Measurements from ENCODE around the gene TIAM2.

Gene TIAM2

GRCh38 chr6:155245193-155245592 lies 250.1 kb downstream of the TIAM2 start:
- DNase-seq: no peak

DNA sequence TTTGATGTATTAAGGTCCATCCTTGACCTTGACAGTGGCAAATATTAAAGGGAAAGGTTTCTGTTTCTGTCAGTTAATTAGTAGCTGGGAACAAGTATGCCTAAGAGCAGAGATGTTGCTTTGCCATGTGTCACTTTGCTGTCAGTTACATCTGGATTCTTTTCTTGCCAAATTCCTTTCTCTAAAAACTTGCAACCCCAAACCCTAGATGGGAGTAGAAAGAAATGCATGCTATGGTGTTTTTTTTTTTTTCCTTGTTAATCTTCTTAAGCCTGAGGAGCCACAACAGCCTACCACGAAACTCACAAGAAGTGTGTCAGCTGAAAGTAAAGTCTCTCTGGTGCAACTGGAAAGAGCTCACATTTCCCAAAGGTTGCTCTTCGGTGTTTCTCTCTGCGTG lies 250.7 kb downstream of the TIAM2 start:
- DNase-seq: no peak

DNA sequence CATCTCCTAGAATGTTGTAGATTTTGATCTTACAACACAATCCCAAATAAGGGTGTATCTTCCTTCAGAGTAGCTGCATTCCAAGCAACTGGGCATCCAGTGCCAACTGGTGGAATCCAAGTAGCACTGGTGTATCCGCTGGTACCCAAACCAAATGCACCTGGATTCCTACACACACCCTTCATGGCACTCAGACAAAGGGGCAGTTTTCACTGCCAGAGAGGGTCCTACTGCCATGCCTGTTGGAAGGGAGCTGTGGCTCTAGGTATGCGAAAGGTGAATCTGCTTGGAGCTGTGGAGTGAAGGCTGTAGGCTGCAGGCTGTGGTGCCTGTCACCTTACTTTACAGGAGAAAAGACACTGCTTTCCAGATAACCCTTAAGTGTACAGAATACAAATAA lies 251.7 kb downstream of the TIAM2 start:
- DNase-seq: no peak

GRCh38 chr6:155247618-155248007 lies 252.5 kb downstream of the TIAM2 start:
- DNase-seq: no peak

DNA sequence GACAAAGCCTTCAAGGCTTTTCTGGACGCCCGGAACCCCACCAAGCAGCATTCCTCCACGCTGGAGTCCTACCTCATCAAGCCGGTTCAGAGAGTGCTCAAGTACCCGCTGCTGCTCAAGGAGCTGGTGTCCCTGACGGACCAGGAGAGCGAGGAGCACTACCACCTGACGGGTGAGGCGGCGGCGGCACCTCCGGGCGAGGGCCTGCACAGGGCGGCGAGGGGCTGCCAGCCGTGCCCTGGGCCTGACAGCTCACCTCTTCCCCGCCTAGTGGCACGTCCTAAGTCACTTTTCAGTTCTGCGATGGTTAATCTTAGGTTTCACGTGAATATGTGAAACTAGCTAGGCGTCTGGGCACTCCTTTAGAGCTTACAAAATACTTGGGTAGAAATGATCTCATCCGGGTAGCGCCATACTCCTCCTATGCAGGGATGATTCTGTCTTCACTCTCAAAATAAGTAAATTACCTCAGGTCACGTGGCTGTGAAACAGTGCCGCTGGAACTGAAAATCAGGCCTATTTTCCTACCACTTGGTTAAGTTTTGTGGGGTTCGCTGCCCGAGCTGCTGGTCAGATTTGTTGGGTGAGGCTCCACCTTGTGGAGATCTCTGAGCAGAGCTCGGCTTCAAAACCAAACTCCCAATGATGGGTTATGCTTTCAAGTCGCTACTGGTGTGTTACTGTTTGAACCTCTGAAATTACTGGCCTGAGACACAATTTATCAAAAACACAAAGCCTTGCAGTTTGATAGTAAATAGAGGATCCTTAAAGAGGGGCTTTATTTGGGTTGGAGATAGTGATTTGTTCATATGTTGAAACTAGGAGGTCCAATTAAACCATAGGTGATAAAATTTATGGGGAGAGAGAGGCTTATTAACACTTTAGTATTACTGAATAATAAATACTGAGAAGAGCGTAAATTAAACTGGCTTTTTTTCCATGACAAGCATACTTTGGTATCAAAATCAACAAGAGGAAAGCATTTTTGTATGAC lies 253.2 kb downstream of the TIAM2 start:
- DNase-seq: no peak

GRCh38 chr6:155250701-155251381 lies 255.7 kb downstream of the TIAM2 start:
- DNase-seq: no peak

DNA sequence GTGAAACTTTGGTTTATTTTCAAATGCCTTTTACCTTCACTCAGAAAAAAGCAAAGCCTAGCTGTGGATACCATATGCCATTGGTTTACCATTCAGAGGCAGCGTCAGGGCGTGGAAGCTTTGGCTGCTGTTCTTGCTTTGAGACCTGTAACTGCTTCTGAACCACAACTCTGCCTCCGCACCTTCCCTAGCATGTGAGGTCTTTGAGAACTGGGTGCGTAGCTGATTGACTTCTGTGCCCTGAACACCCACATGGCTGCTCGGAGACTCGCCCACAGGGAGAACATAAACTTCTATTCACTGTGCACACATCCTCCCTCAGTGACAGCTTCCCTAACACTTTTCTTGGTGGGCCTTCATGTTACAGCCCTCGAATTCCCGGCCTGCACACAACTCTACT lies 257.5 kb downstream of the TIAM2 start:
- no peak for DNase-seq

GRCh38 chr6:155253337-155253736 lies 258.2 kb downstream of the TIAM2 start:
- DNase-seq: no peak

DNA sequence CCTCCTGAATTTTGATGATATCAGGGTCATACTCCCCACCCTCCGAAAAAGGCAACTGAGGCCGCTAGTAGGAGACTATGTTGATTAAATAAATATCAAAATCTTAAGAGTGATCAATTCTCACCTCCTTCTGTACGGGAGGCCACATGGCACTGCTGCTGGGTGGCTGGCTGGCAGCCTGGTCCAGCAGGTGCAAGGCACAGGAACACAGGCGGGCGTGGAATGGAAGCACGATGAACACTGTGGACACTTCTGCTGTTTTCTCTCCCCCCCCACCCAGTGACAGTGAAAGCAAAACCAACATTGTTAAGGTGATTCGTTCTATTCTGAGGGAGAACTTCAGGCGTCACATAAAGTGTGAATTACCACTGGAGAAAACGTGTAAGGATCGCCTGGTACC lies 259.0 kb downstream of the TIAM2 start:
- no peak for DNase-seq

GRCh38 chr6:155256122-155256795 lies 261.1 kb downstream of the TIAM2 start:
- DNase-seq: no peak

DNA sequence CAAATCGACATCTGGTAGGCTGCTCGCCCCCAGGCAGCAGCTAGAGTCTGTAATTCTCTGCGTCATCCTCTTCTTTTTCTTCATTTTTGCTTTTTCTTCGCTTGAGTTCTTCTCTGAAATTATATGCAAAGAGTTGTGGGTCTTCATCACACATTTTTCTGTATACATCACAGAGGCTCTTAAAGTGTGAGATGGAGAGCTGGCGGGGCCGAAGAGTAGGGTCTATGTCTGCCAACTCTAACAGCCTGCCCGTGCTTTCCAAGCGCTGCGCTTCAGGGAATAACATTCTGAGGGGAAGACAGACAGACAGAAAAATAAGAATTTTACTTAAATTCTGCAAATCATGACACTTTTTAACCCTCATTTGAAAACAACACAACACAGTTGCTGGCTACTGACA lies 262.7 kb downstream of the TIAM2 start:
- no peak for DNase-seq

- no peak for DNase-seq
Measured at GRCh38 chr6:155259204-155259603, 264.1 kb downstream of the TIAM2 start.

DNA sequence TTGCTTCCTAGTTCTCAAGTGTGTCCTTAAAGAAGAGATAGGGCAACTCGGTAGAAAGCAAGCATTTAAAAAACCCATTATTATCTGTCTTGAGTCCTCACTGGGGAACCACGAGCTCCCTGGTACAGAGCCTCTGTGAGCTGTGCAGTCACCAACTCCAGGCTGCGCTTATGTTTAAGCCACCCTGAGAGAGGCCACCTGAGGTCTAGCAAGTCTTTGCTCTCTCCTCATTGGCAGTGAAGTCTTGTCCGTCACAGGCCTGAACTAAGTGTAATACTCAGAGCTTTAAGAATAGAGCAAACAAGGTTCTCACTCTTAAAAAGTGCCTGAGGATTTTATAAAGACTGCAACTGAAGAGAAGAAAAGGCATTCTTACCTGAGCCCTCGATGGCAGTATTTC lies 264.8 kb downstream of the TIAM2 start:
- no peak for DNase-seq

- no peak for DNase-seq
Measured at GRCh38 chr6:155260686-155261085, 265.6 kb downstream of the TIAM2 start.

DNA sequence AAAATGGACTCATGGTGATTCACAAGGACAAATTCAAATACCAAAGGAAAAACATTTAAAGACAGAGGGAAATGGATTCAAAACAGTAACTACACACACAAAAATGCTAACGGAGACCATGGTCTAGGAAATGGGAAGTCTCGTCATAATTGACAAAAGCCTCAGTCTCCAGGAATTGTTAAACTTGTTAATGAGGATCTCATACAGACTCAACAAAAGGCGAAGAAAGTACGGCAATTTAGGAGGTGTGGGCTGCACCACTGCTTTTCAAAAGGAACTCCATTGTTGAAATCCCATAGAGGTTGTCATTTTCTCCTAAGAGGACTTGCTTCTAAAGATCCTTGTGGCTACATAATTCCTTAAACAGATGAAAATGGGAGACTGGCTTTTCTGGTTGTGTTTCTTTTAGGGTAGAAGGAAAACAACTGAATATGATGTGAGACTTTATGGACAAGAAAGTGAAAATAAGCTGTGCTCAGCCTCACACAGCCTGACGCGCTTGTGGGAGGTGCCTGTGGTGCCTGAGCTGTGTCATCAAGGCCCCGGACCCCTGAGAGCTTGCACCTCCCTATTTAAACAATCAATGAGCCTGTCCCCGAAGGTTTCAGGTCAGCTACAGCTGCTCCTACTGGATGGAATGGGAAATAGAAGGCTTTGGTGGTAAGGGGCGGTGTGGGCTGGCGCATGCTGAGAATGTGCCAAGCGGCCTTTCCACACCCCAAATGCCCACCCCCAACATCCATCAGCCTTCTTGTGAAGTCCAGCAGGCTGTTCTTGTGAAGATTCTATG lies 266.2 kb downstream of the TIAM2 start:
- DNase-seq: no peak

GRCh38 chr6:155262655-155263054 lies 267.5 kb downstream of the TIAM2 start:
- no peak for DNase-seq

GRCh38 chr6:155263373-155264063 lies 268.4 kb downstream of the TIAM2 start, which contains the start of gene CLDN20:
TSS of gene CLDN20 (plus strand) at chr6:155264013. CDS start at chr6:155275720, 11,707 bp downstream.
- DNase-seq: no peak

DNA sequence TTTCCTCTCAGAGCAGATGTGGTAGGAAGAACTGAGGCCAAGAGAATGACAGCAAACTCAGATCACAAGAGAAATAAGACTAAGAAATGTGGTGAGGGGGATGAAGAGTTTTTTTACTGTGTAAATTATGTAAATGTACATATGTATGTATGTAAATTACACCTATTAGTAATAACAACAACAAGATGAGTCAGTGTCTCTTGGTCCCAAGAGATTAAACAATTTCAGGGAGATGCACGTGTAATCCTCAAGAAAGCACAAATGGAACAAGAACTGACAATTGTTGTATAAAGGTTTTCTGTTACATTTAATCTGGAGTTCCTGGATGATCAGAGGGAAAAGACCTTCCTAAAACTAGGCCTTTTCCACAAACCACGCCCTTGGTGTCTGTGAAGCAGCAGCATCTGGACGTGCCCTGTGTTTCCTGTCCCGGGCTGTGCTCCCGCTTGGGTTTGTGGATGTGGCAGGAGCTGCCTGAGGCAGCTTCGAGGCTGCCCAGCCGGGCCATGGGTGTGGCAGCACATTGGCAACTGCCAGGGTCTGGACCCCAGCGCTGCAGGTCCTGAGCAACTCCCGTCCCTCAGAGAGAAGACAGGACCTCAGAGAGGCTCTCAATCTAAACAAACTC lies 269.7 kb downstream of the TIAM2 start:
- DNase-seq: no peak

- DNase-seq: no peak
Measured at GRCh38 chr6:155265843-155266535, 270.9 kb downstream of the TIAM2 start.

DNA sequence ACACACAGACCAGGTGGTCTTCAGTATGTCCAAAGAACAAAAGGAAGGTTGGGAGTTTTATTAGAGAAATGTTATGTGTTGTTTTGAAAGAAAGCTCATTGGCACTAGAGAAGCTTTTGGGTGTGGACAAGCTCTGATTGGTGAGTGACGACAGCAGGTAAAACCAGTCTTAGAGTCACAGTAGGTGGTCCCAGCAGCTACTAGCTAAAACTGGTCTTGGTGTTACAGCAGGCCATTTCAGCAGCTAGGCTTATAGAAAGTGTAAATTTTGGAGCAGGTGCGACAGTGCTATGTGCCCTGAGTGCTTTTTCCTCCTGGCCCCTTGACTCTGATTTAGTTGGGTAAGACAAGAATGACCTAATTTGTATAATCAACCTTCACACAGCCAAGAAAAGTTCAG lies 272.3 kb downstream of the TIAM2 start:
- no peak for DNase-seq
